SK-N-SH treated with all-trans-retinoic acid at 6 μM for 48 hours (cell line): ENCODE measurements around the gene ASF1A.

Experiments
- ARNTL ChIP-seq: fragments of 450-650 bp; formaldehyde crosslinking; IDR thresholded peaks from 2 replicates; pipeline ENCODE4 v1.5.0; 2020; ENCODE audit warnings: low read depth, mild to moderate bottlenecking, moderate library complexity, borderline replicate concordance
- ESRRG ChIP-seq: fragments of 250-450 bp; sonication (Bioruptor Pico); IDR thresholded peaks from 2 replicates; pipeline ENCODE4 v1.6.1; 2021; ENCODE audit warnings: mild to moderate bottlenecking
- GLIS3 ChIP-seq: fragments of 250-450 bp; sonication (Bioruptor Pico); IDR thresholded peaks from 2 replicates; pipeline ENCODE4 v1.5.0; 2020; ENCODE audit warnings: mild to moderate bottlenecking, moderate library complexity
- ISL1 ChIP-seq: fragments of 250-450 bp; sonication (Bioruptor Pico); IDR thresholded peaks from 2 replicates; pipeline ENCODE4 v2.1.2; 2022; ENCODE audit warnings: mild to moderate bottlenecking, moderate library complexity
- PPARA ChIP-seq: fragments of 250-450 bp; sonication (Bioruptor Pico); IDR thresholded peaks from 2 replicates; pipeline ENCODE4 v1.5.0; 2020; ENCODE audit warnings: mild to moderate bottlenecking, borderline replicate concordance
- RARB ChIP-seq: fragments of 250-450 bp; sonication (Bioruptor Pico); IDR thresholded peaks from 2 replicates; pipeline ENCODE4 v1.8.0; 2021; ENCODE audit warnings: mild to moderate bottlenecking, moderate library complexity
- SNAI2 ChIP-seq: fragments of 250-450 bp; sonication (Bioruptor Pico); IDR thresholded peaks from 2 replicates; pipeline ENCODE4 v1.5.0; 2020; ENCODE audit warnings: mild to moderate bottlenecking, moderate library complexity
- TOX ChIP-seq: fragments of 250-450 bp; sonication (Bioruptor Pico); IDR thresholded peaks from 2 replicates; pipeline ENCODE4 v1.8.0; 2021; ENCODE audit warnings: mild to moderate bottlenecking, moderate library complexity, borderline replicate concordance
- TF ChIP-seq, protein P1 (sequence below): fragments of 250-450 bp; sonication (Bioruptor Pico); IDR thresholded peaks from 2 replicates; pipeline ENCODE4 v1.8.0; 2020; ENCODE audit warnings: mild to moderate bottlenecking, moderate library complexity, borderline replicate concordance
- TF ChIP-seq, protein P2 (sequence below): fragments of 250-450 bp; sonication (Bioruptor Pico); IDR thresholded peaks from 2 replicates; pipeline ENCODE4 v1.5.1; 2020; ENCODE audit warnings: low read depth, mild to moderate bottlenecking, moderate library complexity

DNA sequence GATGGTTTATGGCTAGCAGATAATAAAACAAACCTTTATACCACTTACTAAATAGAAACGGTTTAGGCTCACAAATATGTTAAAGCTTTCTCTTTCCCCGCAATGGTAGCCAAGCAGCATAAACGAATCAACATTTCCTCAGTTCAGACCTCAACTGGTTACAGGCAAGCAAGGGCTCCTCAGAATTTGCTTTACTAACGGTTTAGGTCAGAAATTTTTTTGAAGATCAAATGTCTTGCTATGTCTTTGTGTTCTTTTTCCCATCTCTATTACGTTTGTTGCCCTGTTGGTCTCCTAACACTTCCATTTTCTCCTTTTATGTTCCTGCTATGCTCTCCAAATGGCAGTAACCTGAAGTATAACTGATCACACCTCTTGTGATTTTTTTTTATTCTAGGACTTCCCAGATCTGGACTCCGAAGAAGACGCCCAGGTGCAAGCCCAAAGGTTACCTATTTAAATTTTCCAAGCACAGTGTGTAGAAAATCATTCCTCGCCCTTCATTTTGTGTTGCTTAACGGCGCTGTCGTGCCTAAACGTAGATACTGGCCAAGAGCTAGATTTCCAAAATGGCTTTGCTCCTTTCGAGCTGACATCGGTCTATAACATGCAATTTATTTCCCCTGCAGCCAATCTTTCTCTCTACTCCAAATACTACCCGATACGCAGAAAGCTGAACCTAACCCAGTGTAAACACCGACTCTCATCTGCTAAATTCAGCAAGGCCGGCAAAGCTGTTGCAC is 717 bp upstream of the ASF1A start:
- TF ChIP-seq ARNTL (CRISPR knock-in tag), result no peak
- no peak for TF ChIP-seq RARB (CRISPR knock-in tag)
- no peak for TF ChIP-seq ESRRG (CRISPR knock-in tag)
- TF ChIP-seq, protein P1, sequence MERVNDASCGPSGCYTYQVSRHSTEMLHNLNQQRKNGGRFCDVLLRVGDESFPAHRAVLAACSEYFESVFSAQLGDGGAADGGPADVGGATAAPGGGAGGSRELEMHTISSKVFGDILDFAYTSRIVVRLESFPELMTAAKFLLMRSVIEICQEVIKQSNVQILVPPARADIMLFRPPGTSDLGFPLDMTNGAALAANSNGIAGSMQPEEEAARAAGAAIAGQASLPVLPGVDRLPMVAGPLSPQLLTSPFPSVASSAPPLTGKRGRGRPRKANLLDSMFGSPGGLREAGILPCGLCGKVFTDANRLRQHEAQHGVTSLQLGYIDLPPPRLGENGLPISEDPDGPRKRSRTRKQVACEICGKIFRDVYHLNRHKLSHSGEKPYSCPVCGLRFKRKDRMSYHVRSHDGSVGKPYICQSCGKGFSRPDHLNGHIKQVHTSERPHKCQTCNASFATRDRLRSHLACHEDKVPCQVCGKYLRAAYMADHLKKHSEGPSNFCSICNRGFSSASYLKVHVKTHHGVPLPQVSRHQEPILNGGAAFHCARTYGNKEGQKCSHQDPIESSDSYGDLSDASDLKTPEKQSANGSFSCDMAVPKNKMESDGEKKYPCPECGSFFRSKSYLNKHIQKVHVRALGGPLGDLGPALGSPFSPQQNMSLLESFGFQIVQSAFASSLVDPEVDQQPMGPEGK, result no peak
- TF ChIP-seq, protein P2, sequence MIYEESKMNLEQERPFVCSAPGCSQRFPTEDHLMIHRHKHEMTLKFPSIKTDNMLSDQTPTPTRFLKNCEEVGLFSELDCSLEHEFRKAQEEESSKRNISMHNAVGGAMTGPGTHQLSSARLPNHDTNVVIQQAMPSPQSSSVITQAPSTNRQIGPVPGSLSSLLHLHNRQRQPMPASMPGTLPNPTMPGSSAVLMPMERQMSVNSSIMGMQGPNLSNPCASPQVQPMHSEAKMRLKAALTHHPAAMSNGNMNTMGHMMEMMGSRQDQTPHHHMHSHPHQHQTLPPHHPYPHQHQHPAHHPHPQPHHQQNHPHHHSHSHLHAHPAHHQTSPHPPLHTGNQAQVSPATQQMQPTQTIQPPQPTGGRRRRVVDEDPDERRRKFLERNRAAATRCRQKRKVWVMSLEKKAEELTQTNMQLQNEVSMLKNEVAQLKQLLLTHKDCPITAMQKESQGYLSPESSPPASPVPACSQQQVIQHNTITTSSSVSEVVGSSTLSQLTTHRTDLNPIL, result no peak
- no peak for TF ChIP-seq ISL1 (CRISPR knock-in tag)
- TF ChIP-seq PPARA (CRISPR knock-in tag), result no peak
- no peak for TF ChIP-seq TOX (CRISPR knock-in tag)
- TF ChIP-seq GLIS3 (CRISPR knock-in tag), result no peak
- no peak for TF ChIP-seq SNAI2 (CRISPR knock-in tag)
